H1 (cell line): ENCODE data around the gene HLTF. TPM values are rescaled to one million over a fixed set of nuclear protein-coding genes. Genes with fewer than 3 reads are reported as not detected.

Experiments used
- CTCF ChIA-PET: fragments of 300-600 bp; sonication (Branson Sonifier 250); formaldehyde crosslinking; loops from one replicate; lab custom pipeline; 2021; ENCODE audit not compliant: partially characterized antibody; lab: Charles Lee
- POLR2A ChIA-PET: fragments of 300-600 bp; sonication (Branson Sonifier 250); formaldehyde crosslinking; loops from one replicate; lab custom pipeline; 2021; ENCODE audit warnings: inconsistent platforms; ENCODE audit not compliant: partially characterized antibody; lab: Charles Lee
- DNase-seq, 2 experiments: peaks; one replicate each; pipeline versions ENCODE4 v3.0.0 to v3.0.0-alpha.2; 2010 to 2022; ENCODE audit warnings: low spot score in 2 of 2, low read depth in 1 of 2, mixed read lengths in 1 of 2
- FAIRE-seq: peaks from 2 replicates; lab custom pipeline; 2011; peaks lifted over from hg19 to GRCh38; lab: Jason Lieb, UNC
- H2AFZ ChIP-seq: 2 replicates; pipeline ENCODE4 v1.8.1; 2012; ENCODE audit warnings: low read length, inconsistent platforms
- H2AK5ac ChIP-seq: 2 replicates; pipeline ENCODE4 v1.6.1; 2013; ENCODE audit warnings: low read depth, low read length
- H2BK120ac ChIP-seq: replicated peaks from 2 replicates; pipeline ENCODE3; 2013; ENCODE audit warnings: low read depth, low read length, inconsistent platforms
- H2BK12ac ChIP-seq: 2 replicates; pipeline ENCODE4 v1.6.1; 2013; ENCODE audit warnings: low read depth, low read length
- H2BK15ac ChIP-seq: 2 replicates; pipeline ENCODE4 v1.6.1; 2013; ENCODE audit warnings: low read length
- H2BK20ac ChIP-seq: 2 replicates; pipeline ENCODE4 v1.6.1; 2013; ENCODE audit warnings: low read length
- H2BK5ac ChIP-seq: 2 replicates; pipeline ENCODE4 v1.6.1; 2013; ENCODE audit warnings: low read depth, low read length
- H3K14ac ChIP-seq: 2 replicates; pipeline ENCODE4 v1.6.1; 2013; ENCODE audit warnings: inconsistent platforms; ENCODE audit not compliant: insufficient read length
- H3K18ac ChIP-seq: 2 replicates; pipeline ENCODE4 v1.6.1; 2013; ENCODE audit warnings: low read length; ENCODE audit errors: extremely low read depth
- H3K23ac ChIP-seq: 2 replicates; pipeline ENCODE4 v1.6.1; 2013; ENCODE audit warnings: inconsistent platforms; ENCODE audit not compliant: insufficient read length
- H3K23me2 ChIP-seq: 2 replicates; pipeline ENCODE4 v1.6.1; 2013; ENCODE audit warnings: low read depth, low read length
- H3K27ac ChIP-seq: 2 replicates; pipeline ENCODE4 v1.6.1; 2011; ENCODE audit warnings: low read depth, low read length, inconsistent platforms
- H3K27me3 ChIP-seq, 4 experiments: replicated peaks in 1 of 4; 1 replicate in 1 of 4; 2 replicates in 3 of 4; pipeline versions ENCODE4 v1.6.1 to v1.8.1; 2011 to 2013; ENCODE audit warnings: low read length in 3 of 4, mild to moderate bottlenecking in 3 of 4, inconsistent platforms in 2 of 4, mixed read lengths in 2 of 4, moderate library complexity in 1 of 4; ENCODE audit not compliant: control insufficient read depth in 3 of 4, insufficient read depth in 3 of 4; ENCODE audit errors: extremely low read depth in 1 of 4
- H3K36me3 ChIP-seq, 4 experiments: 2 replicates each; pipeline versions ENCODE4 v1.6.1 to v1.8.1; 2011 to 2013; ENCODE audit warnings: mild to moderate bottlenecking in 4 of 4, low read length in 3 of 4, moderate library complexity in 2 of 4, control low read depth in 1 of 4, inconsistent platforms in 1 of 4; ENCODE audit not compliant: insufficient read depth in 4 of 4, control insufficient read depth in 2 of 4
- H3K4ac ChIP-seq: replicated peaks from 2 replicates; pipeline ENCODE3; 2013; ENCODE audit warnings: low read length, low read depth, mixed read lengths, inconsistent platforms; ENCODE audit not compliant: insufficient read length
- H3K4me1 ChIP-seq, 4 experiments: replicated peaks in 1 of 4; 1 replicate in 1 of 4; 2 replicates in 3 of 4; pipeline versions ENCODE4 v1.6.1 to v1.8.1; 2011 to 2013; ENCODE audit warnings: low read length in 3 of 4, inconsistent platforms in 2 of 4, mixed read lengths in 1 of 4; ENCODE audit not compliant: insufficient read depth in 4 of 4, control insufficient read depth in 3 of 4
- H3K4me2 ChIP-seq, 2 experiments: 2 replicates each; pipeline versions ENCODE4 v1.6.1 to v1.8.1; 2011 to 2013; ENCODE audit warnings: low read depth in 2 of 2, low read length in 2 of 2, control low read depth in 1 of 2, inconsistent platforms in 1 of 2, mild to moderate bottlenecking in 1 of 2; ENCODE audit not compliant: insufficient read depth in 1 of 2
- H3K4me3 ChIP-seq, 4 experiments: fragments of 200-600, 300-600 bp in 1 of 4; sonication (generic), shearing (Covaris generic), sonication (Bioruptor Twin) in 1 of 4; 2 replicates each; pipeline versions ENCODE4 v1.5.1 to v1.8.1; 2011 to 2016; ENCODE audit warnings: low read length in 4 of 4, low read depth in 3 of 4, control low read depth in 2 of 4, inconsistent platforms in 2 of 4, mild to moderate bottlenecking in 2 of 4, mixed read lengths in 1 of 4, moderate library complexity in 1 of 4; ENCODE audit not compliant: insufficient read depth in 2 of 4; ENCODE audit errors: extremely low read depth in 1 of 4
- H3K56ac ChIP-seq: replicated peaks from 2 replicates; pipeline ENCODE3; 2013; ENCODE audit warnings: low read depth, mild to moderate bottlenecking, mixed read lengths, low read length, inconsistent platforms; ENCODE audit not compliant: insufficient read length
- H3K79me1 ChIP-seq: 2 replicates; pipeline ENCODE4 v1.6.1; 2013; ENCODE audit warnings: low read depth, low read length, control low read depth
- H3K79me2 ChIP-seq, 2 experiments: 2 replicates each; pipeline versions ENCODE4 v1.6.1 to v1.8.1; 2012 to 2013; ENCODE audit warnings: low read length in 2 of 2, mild to moderate bottlenecking in 2 of 2, inconsistent platforms in 1 of 2; ENCODE audit not compliant: insufficient read depth in 2 of 2, control insufficient read depth in 1 of 2
- H3K9ac ChIP-seq, 4 experiments: replicated peaks in 1 of 4; 1 replicate in 1 of 4; 2 replicates in 3 of 4; pipeline versions ENCODE4 v1.6.1 to v1.8.1; 2011 to 2013; ENCODE audit warnings: low read depth in 3 of 4, low read length in 3 of 4, control low read depth in 2 of 4, mild to moderate bottlenecking in 2 of 4, moderate library complexity in 2 of 4, inconsistent platforms in 1 of 4; ENCODE audit errors: extremely low read depth in 1 of 4
- H3K9me3 ChIP-seq, 2 experiments: 2 replicates each; pipeline versions ENCODE4 v1.6.1 to v1.8.1; 2012 to 2013; ENCODE audit warnings: mild to moderate bottlenecking in 2 of 2, moderate library complexity in 2 of 2, control low read depth in 1 of 2, inconsistent platforms in 1 of 2, low read depth in 1 of 2, low read length in 1 of 2, mixed read lengths in 1 of 2; ENCODE audit not compliant: insufficient read depth in 2 of 2
- H4K20me1 ChIP-seq, 2 experiments: replicated peaks in 1 of 2; 2 replicates each; pipeline versions ENCODE3 to v1.8.1; 2011 to 2013; ENCODE audit warnings: inconsistent platforms in 2 of 2, low read length in 2 of 2, mild to moderate bottlenecking in 1 of 2; ENCODE audit not compliant: insufficient read depth in 2 of 2, control insufficient read depth in 1 of 2
- H4K5ac ChIP-seq: 2 replicates; pipeline ENCODE4 v1.6.1; 2013; ENCODE audit warnings: low read length, low read depth, mixed read lengths, inconsistent platforms; ENCODE audit not compliant: insufficient read length
- H4K8ac ChIP-seq: 2 replicates; pipeline ENCODE4 v1.8.0; 2013; ENCODE audit warnings: mild to moderate bottlenecking, moderate library complexity, low read length, inconsistent platforms; ENCODE audit not compliant: insufficient read depth; ENCODE audit errors: extremely low read depth
- H4K91ac ChIP-seq: replicated peaks from 2 replicates; pipeline ENCODE3; 2013; ENCODE audit warnings: low read length, mixed read lengths, inconsistent platforms; ENCODE audit not compliant: insufficient read length
- ATF3 ChIP-seq: IDR thresholded peaks from 2 replicates; pipeline ENCODE4 v1.6.1; 2011; ENCODE audit warnings: low read depth, mild to moderate bottlenecking, low read length; ENCODE audit not compliant: insufficient read depth
- BCL11A ChIP-seq, 2 experiments: IDR thresholded peaks; one replicate each; pipeline ENCODE4 v1.6.1; 2011; ENCODE audit warnings: low read depth in 2 of 2, low read length in 2 of 2, mild to moderate bottlenecking in 2 of 2
- E2F6 ChIP-seq: IDR thresholded peaks from 2 replicates; pipeline ENCODE4 v1.6.1; 2012; ENCODE audit warnings: inconsistent platforms
- EGR1 ChIP-seq: IDR thresholded peaks from 2 replicates; pipeline ENCODE4 v1.6.1; 2011; ENCODE audit warnings: low read depth, low read length, borderline replicate concordance
- FOSL1 ChIP-seq: IDR thresholded peaks from 2 replicates; pipeline ENCODE4 v1.6.1; 2011; ENCODE audit warnings: mild to moderate bottlenecking, low read depth, low read length, moderate library complexity; ENCODE audit not compliant: insufficient read depth
- HDAC6 ChIP-seq: IDR thresholded peaks from one replicate; pipeline ENCODE4 v1.7.1; 2012; ENCODE audit warnings: low read depth, mild to moderate bottlenecking, inconsistent platforms, low read length, moderate library complexity
- JUND ChIP-seq: IDR thresholded peaks from 2 replicates; pipeline ENCODE4 v1.6.1; 2011; ENCODE audit warnings: mild to moderate bottlenecking, improper control_type of control experiment, low read length
- NRF1 ChIP-seq: IDR thresholded peaks from 2 replicates; pipeline ENCODE4 v1.6.1; 2011; ENCODE audit warnings: mild to moderate bottlenecking, low read depth, low read length, improper control_type of control experiment
- SP2 ChIP-seq: IDR thresholded peaks from 2 replicates; pipeline ENCODE4 v1.6.1; 2012; ENCODE audit warnings: mild to moderate bottlenecking, low read length, inconsistent platforms
- TAF1 ChIP-seq: IDR thresholded peaks from 2 replicates; pipeline ENCODE4 v1.6.1; 2011; ENCODE audit warnings: mild to moderate bottlenecking, low read depth, low read length
- TBP ChIP-seq: IDR thresholded peaks from 2 replicates; pipeline ENCODE4 v1.6.1; 2011; ENCODE audit warnings: low read depth, low read length, improper control_type of control experiment
- USF2 ChIP-seq: IDR thresholded peaks from 2 replicates; pipeline ENCODE4 v1.6.1; 2011; ENCODE audit warnings: low read length, improper control_type of control experiment
- YY1 ChIP-seq: IDR thresholded peaks from 2 replicates; pipeline ENCODE4 v1.6.1; 2011; ENCODE audit warnings: low read depth, mild to moderate bottlenecking, low read length
- WGBS, 2 experiments: shearing (Covaris generic) in 1 of 2; methylation state at CpG; one replicate each; pipeline versions ENCODE4 v1.1.6 to v1.1.7; 2013 to 2015; ENCODE audit warnings: low lambda C conversion rate in 2 of 2, mixed read lengths in 2 of 2, inconsistent platforms in 1 of 2, low coverage in 1 of 2, missing lambda C conversion rate in 1 of 2; ENCODE audit not compliant: insufficient replicate concordance in 2 of 2, insufficient coverage in 1 of 2, insufficient read length in 1 of 2; ENCODE audit errors: extremely low coverage in 1 of 2, missing lambda C conversion rate in 1 of 2; 5-methylcytosine and 5-hydroxymethylcytosine counted together
- polyA plus RNA-seq, 7 experiments: library from polyadenylated mRNA; depleted of rRNA in 3 of 7; stranded (reverse) in 5 of 7; unstranded in 2 of 7; fragments of >200 nt in 5 of 7; fragments of 200-250 nt in 2 of 7; gene quantifications; 1 replicate in 5 of 7; 2 replicates in 1 of 7; 4 replicates in 1 of 7; pipeline versions ENCODE4 v1.2.1 to v1.2.3, GENCODE V29; 2011 to 2013; ENCODE audit warnings: missing spikeins in 2 of 7, mixed read lengths in 2 of 7
- total RNA-seq: library from RNA; stranded (reverse); fragmentation: NEBNext Ultra II Directional; extraction: Animal tissue kit (Norgen Biotek cat#: 25700); gene quantifications from 2 replicates; pipeline ENCODE4 v1.2.1, GENCODE V29; 2021

The HLTF gene
- total and polyA plus RNA-seq, 2 of the 8 experiments (the other 6 are each of a cell fraction or from before 2014, with no cell fraction given): 18.1 to 60.3 TPM

- Histone ChIP-seq H3K27me3 (no peaks in the 10 kb centered on the region), H4K91ac (no peak overlapping the region), H3K23ac (no peak overlapping the region), H2AFZ (no peak overlapping the region), H3K36me3 (peaks cover 0 to 66% (median 16%) of the 10 kb centered on the region in 4 experiments; a peak in 6 of 8 replicates), H4K20me1 (no peaks in the 10 kb centered on the region), H2BK120ac (no peak overlapping the region), H2AK5ac (no peak overlapping the region), H3K9ac (no peak overlapping the region), H2BK12ac (no peak overlapping the region), H3K4ac (no peak overlapping the region), H3K9me3 (no peaks in the 10 kb centered on the region; a peak in 1 of 4 replicates), H3K4me3 (no peak overlapping the region), H3K4me2 (no peak overlapping the region), H3K56ac (no peak overlapping the region), H3K23me2 (no peaks in the 10 kb centered on the region), H4K8ac (no peak overlapping the region), H3K18ac (no peak overlapping the region), H3K27ac (no peak overlapping the region), H4K5ac (no peak overlapping the region), H3K79me2 (no peaks in the 10 kb centered on the region), H3K4me1 (no peaks in the 10 kb centered on the region), H3K14ac (no peak overlapping the region), H2BK20ac (no peak overlapping the region), H2BK15ac (no peak overlapping the region), H2BK5ac (no peak overlapping the region), H3K79me1 (no peaks in the 10 kb centered on the region)
- ChIA-PET POLR2A (interaction anchor here (0.8 kb wide), 1 partner anchor 37 kb away, joined by 3 read pairs; no protein-coding TSS in a partner anchor), CTCF (interaction anchor here (0.6 to 2.0 kb wide), 4 partner anchors 64 to 97 kb away, joined by 3 to 5 read pairs (median 3); no protein-coding TSS in a partner anchor)
- no peak for FAIRE-seq
- DNase-seq: no peak
- 87% methylated on average over 2 of the region's 2 CpGs; no CpG with 5 or more reads in 1 of the 2 experiments for WGBS, 2 experiments
- TF ChIP-seq ATF3 (no peak), SP2 (no peak), BCL11A (IDR thresholded peaks at IDR 0.05; ENCODE audit: low read depth in 2 of 2, low read length in 2 of 2) (no peak), NRF1 (no peak), TAF1 (no peak), EGR1 (no peak), TBP (no peak), YY1 (no peak), FOSL1 (no peak), JUND (no peak), E2F6 (no peak), HDAC6 (no peak), USF2 (no peak)
Measured at GRCh38 chr3:149031096-149031495, 55.2 kb downstream of the HLTF start.
